HG03025 (cell line): Measurements from ENCODE around the gene RAI1.
A peak's percentile ranks its signal among the peaks of the same experiment; 100 is the strongest.
"Not testable (repeated sequence)": the region's sequence is repeated elsewhere in the genome, so short reads cannot be mapped to it uniquely, and the experiment has no call there.

Source experiments
- ATAC-seq: cut with Tn5 transposase; IDR thresholded peaks from one replicate; pipeline ENCODE4 v1.9.1; 2021; ENCODE audit warnings: mild to moderate bottlenecking, moderate library complexity; ENCODE audit not compliant: unreplicated experiment, low FRiP score

The RAI1 gene, protein sequence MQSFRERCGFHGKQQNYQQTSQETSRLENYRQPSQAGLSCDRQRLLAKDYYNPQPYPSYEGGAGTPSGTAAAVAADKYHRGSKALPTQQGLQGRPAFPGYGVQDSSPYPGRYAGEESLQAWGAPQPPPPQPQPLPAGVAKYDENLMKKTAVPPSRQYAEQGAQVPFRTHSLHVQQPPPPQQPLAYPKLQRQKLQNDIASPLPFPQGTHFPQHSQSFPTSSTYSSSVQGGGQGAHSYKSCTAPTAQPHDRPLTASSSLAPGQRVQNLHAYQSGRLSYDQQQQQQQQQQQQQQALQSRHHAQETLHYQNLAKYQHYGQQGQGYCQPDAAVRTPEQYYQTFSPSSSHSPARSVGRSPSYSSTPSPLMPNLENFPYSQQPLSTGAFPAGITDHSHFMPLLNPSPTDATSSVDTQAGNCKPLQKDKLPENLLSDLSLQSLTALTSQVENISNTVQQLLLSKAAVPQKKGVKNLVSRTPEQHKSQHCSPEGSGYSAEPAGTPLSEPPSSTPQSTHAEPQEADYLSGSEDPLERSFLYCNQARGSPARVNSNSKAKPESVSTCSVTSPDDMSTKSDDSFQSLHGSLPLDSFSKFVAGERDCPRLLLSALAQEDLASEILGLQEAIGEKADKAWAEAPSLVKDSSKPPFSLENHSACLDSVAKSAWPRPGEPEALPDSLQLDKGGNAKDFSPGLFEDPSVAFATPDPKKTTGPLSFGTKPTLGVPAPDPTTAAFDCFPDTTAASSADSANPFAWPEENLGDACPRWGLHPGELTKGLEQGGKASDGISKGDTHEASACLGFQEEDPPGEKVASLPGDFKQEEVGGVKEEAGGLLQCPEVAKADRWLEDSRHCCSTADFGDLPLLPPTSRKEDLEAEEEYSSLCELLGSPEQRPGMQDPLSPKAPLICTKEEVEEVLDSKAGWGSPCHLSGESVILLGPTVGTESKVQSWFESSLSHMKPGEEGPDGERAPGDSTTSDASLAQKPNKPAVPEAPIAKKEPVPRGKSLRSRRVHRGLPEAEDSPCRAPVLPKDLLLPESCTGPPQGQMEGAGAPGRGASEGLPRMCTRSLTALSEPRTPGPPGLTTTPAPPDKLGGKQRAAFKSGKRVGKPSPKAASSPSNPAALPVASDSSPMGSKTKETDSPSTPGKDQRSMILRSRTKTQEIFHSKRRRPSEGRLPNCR (N-terminal part only)

DNA sequence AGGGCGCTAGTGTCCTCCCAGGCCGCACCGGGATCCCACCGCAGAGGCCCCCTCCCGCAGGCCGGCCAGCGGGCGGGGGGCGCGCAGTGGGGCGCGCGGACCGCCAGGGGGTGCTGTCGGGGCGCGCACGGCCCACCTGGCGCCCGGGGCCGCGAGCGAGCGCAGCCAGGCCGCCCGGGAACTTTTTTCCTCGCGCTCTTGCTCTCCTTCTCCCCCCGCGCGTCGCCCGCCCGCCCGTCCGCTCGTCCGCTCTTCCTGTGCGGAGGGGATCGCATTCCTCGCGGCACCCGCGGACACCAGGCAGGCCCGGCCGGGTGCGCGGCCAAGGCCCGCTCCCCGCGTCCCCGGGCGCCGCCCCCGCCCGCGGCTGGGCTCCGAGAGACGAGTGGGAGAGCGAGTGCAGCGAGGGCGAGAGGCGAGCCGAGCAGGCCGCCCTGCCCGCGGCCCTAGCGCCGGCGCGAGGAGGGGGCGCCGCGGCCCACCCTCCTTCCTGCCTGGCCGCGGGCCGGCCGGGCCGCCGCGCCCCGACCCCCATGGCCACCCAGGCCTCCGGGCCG is at the start of gene RAI1:
Gene RAI1 (plus strand): TSS at position 272 of the 557 bp plus-strand sequence. CDS start 111,491 bp downstream, outside the sequence.
- peak; percentile 42 for ATAC-seq

- not testable (repeated sequence) for ATAC-seq
Measured at GRCh38 chr17:17632690-17633089, 48.6 kb upstream of the RAI1 start.

DNA sequence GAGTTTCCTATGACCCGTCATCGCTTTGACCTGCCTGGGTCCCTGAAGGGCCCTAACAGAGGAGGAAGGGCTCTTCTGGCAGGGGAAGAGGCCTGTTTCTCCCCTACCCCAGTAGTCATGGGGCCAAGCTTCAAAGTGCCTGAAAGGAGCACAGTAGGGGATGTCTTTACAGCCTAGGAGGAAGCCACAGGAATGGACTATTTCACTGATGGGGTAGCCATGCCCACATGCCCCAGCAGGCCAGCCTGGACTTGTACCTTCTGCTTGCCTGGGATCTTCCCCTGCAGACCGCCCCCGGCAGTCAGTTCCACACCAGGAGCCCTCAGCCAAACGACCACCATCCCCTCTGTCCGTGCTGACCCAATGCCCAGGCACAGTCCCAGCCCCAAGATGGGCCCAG is 47.9 kb upstream of the RAI1 start:
- no peak for ATAC-seq

- ATAC-seq = no peak
Measured at GRCh38 chr17:17635126-17635525, 46.1 kb upstream of the RAI1 start.

DNA sequence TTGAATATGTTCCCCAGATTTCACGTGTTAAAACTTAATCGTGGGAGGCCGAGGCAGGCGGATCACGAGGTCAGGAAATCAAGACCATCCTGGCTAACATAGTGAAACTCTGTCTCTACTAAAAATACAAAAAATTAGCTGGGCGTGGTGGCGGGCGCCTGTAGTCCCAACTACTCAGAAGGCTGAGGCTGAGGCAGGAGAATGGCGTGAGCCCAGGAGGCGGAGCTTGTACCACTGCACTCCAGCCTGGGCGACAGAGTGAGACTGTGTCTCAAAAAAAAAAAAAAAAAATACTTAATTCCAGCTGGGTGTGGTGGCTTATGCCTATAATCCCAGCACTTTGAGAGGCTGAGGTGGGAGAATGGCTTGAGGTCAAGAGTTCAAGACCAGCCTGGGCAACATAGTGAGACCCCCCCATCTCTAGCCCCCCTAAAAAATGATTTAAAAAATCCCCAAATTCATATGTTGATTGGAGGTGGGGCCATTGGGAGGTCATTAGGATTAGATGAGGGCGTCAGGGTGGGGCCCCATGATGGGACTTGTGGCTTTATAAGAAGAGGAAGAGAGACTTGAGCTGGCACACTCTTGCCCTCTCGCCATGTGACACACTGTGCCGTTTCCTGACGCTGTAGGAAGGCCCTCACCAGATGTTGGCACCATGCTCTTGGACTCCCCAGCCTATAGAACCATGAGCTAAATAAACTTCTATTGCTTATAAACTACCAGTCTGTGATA is 45.6 kb upstream of the RAI1 start:
- ATAC-seq = not testable (repeated sequence)

- ATAC-seq = no peak
Measured at GRCh38 chr17:17636272-17636885, 44.9 kb upstream of the RAI1 start.

DNA sequence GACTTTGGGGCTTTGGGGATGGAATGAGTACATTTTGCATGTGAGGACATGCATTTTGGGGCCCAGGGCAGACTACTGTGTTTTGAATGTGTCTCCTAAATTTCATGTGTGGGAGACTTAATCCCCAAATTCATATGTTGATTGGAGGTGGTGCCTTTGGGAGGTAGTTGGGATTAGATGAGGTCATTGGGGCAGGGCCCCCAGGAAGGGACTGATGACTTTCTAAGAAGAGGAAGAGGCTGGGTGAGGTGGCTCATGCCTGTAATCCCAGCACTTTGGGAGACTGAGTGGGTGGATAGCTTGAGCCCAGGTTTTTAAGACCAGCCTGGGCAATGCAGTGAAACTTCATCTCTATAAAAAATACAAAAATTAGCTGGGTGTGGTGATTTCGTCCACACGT is 42.8 kb upstream of the RAI1 start:
- no peak for ATAC-seq

GRCh38 chr17:17639661-17640270 is 41.5 kb upstream of the RAI1 start:
- ATAC-seq = not testable (repeated sequence)

GRCh38 chr17:17641621-17642409 is 39.4 kb upstream of the RAI1 start:
- no peak for ATAC-seq

DNA sequence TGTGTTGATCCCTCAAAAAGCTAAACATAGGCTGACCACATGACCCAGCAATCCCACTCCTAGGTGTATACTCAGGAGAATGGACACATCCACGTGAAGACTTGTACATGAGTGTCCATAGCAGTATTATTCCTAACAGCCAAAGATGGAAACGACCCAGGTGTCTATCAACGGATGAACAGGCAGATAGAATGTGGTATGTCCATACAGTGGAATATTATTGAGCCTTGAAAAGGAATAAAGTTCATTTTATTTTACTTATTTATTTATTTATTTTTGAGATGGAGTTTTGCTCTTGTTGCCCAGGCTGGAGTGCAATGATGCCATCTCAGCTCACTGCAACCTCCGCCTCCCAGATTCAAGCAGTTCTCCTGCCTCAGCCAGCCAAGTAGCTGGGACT is 36.1 kb upstream of the RAI1 start:
- not testable (repeated sequence) for ATAC-seq

DNA sequence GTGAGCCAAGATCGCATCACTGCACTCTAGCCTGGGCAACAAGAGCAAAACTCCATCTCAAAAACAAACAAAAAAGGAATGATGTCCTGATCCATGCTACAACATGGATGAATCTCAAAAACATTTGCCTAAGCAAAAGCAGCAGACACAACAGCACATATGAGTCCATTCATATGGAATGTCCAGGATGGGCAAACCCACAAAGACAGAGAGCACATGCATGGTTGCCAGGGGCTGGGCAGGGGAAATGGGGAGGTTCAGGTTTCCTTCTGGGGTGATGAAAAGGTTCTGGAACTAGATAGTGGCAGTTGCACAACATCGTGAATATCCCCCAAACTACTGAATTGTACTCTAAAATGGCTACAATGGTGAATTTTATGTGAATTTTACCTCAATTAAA is 35.3 kb upstream of the RAI1 start:
- ATAC-seq = no peak

DNA sequence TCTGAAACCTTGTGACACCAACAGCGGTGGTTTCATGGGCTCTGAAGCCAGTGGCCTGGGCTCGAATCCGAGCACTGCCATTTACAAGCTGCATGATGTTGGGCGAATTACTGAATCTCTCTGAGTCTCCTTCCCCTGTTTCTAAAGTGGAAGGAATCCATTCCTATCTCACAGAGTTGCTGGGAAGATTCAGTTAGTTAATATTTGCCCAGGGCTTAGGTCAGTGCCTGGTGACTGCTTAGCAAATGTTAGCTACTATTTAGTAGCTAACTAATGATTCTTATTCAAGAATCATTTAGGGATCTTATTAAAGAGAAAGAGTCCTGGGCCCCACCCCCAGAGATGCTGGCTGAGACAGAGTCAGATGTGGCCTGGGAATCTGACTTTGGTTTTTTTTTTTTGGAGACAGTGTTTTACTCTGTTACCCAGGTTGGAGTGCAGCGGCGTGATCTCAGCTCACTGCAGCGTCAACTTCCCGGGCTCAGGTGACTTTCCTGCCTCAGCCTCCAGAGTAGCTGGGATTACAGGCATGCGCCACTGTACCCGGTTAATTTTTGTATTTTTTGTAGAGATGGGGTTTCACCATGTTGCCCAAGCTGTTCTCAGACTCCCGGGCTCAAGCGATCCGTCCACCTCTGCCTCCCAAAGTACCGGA is 33.6 kb upstream of the RAI1 start:
- no peak for ATAC-seq

- ATAC-seq = no peak
Measured at GRCh38 chr17:17648762-17649161, 32.5 kb upstream of the RAI1 start.

GRCh38 chr17:17650959-17651358 is 30.3 kb upstream of the RAI1 start:
- no peak for ATAC-seq

DNA sequence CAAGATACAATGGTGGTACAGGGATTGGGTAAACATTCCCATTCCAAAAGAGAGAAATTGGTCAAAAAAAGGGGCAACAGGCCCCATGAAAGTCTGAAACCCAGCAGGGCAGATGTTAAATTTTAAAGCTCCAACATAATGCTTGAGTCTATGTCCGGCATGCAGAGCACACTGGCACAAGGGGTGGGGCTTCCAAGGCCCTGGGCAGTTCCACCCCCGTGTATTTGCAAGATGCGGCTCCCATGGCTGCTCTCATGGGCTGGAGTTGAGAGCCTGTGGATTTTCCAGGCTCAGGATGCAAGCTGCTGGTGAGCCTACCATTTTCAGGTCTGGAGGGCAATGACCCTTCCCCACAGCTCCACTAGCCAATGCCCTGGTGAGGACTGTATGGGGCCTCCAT is 27.9 kb upstream of the RAI1 start:
- ATAC-seq = no peak

DNA sequence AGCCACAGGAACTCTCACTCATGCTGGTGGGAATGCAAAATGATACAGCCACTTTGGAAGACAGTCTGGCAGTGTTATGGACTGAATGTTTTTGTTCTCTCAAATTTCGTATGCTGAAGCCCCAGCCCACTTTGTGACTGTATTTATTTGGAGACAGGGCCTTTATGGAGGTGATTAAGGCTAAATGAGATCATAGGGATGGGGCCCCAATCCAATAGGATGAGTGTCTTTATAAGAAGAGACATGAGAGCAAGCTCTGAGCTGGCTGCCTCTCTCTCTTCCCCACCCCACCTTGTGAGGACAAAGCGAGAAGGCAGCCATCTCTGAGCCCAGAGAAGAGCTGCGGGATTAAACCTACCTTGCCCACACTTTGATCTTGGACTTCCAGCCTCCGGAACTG is 21.9 kb upstream of the RAI1 start:
- no peak for ATAC-seq

DNA sequence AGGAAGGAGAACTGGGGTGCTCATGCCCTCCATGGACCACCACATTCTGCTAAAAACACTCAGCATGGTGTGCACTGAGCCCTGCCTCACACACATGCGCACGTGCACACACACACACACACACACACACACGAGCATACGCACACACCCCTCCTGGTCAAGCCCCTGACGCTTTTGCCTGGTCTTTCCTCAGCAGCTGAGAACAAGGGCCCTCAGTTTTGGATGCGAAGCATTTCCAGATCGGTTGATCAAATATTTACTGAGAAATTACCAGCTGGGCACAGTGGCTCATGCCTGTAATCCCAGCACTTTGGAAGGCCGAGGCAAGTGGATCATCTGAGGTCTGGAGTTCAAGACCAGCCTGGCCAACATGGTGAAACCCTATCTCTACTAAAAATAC is 20.1 kb upstream of the RAI1 start:
- ATAC-seq = no peak
